LHCN-M2 (cell line): ENCODE data around the gene LPP. TPM values are rescaled to one million over a fixed set of nuclear protein-coding genes. Genes with fewer than 3 reads are reported as not detected.

Experiments
- DNase-seq: peaks from one replicate; pipeline ENCODE4 v3.0.0-alpha.2; 2012; ENCODE audit warnings: low read depth
- total RNA-seq: library from RNA; depleted of rRNA; stranded (reverse); fragments of >200 nt; gene quantifications from 2 replicates; pipeline ENCODE4 v1.2.3, GENCODE V29; 2014

LPP gene
- total RNA-seq, 1 experiment from 2014 or later = 39.7 TPM

GRCh38 chr3:188509316-188509715 lies 355.4 kb downstream of the LPP start:
- no peak for DNase-seq

- peak; percentile 70 for DNase-seq
These were observed 356.4 kb downstream of the LPP start for GRCh38 chr3:188510366-188510765.

GRCh38 chr3:188513662-188514328 lies 359.8 kb downstream of the LPP start:
- no peak for DNase-seq

- DNase-seq = no peak
These were observed 362.6 kb downstream of the LPP start for GRCh38 chr3:188516515-188516914.

GRCh38 chr3:188518416-188518815 lies 364.5 kb downstream of the LPP start:
- no peak for DNase-seq

- DNase-seq = no peak
These were observed 365.0 kb downstream of the LPP start for GRCh38 chr3:188518835-188519452.

GRCh38 chr3:188520466-188520865 lies 366.5 kb downstream of the LPP start:
- no peak for DNase-seq

GRCh38 chr3:188522115-188522514 lies 368.2 kb downstream of the LPP start:
- no peak for DNase-seq

- DNase-seq = no peak
These were observed 369.3 kb downstream of the LPP start for GRCh38 chr3:188523291-188523690.

- no peak for DNase-seq
These were observed 370.1 kb downstream of the LPP start for GRCh38 chr3:188524052-188524451.

- DNase-seq = no peak
These were observed 372.1 kb downstream of the LPP start for GRCh38 chr3:188526057-188526456.

GRCh38 chr3:188527389-188527788 lies 373.4 kb downstream of the LPP start:
- no peak for DNase-seq

GRCh38 chr3:188528396-188528795 lies 374.4 kb downstream of the LPP start:
- no peak for DNase-seq

- no peak for DNase-seq
These were observed 375.3 kb downstream of the LPP start for GRCh38 chr3:188529228-188529627.

GRCh38 chr3:188530226-188530625 lies 376.3 kb downstream of the LPP start:
- no peak for DNase-seq

GRCh38 chr3:188531210-188531609 lies 377.3 kb downstream of the LPP start:
- peak; percentile 76 for DNase-seq

GRCh38 chr3:188533172-188533571 lies 379.2 kb downstream of the LPP start:
- DNase-seq = no peak

- DNase-seq = no peak
These were observed 379.8 kb downstream of the LPP start for GRCh38 chr3:188533612-188534357.

GRCh38 chr3:188534633-188535032 lies 380.7 kb downstream of the LPP start:
- no peak for DNase-seq

GRCh38 chr3:188537606-188538005 lies 383.6 kb downstream of the LPP start:
- DNase-seq = no peak

- DNase-seq = no peak
These were observed 385.1 kb downstream of the LPP start for GRCh38 chr3:188539037-188539436.

GRCh38 chr3:188539631-188540194 lies 385.8 kb downstream of the LPP start:
- DNase-seq = no peak
